Activated T-cell treated with anti-CD3 and anti-CD28 coated beads for 1 hour (primary cell): ENCODE data around the gene ZNFX1.

Source experiments
- DNase-seq: peaks from one replicate; pipeline ENCODE4 v3.0.0-alpha.2; 2020; ENCODE audit warnings: low read depth

The ZNFX1 gene

DNA sequence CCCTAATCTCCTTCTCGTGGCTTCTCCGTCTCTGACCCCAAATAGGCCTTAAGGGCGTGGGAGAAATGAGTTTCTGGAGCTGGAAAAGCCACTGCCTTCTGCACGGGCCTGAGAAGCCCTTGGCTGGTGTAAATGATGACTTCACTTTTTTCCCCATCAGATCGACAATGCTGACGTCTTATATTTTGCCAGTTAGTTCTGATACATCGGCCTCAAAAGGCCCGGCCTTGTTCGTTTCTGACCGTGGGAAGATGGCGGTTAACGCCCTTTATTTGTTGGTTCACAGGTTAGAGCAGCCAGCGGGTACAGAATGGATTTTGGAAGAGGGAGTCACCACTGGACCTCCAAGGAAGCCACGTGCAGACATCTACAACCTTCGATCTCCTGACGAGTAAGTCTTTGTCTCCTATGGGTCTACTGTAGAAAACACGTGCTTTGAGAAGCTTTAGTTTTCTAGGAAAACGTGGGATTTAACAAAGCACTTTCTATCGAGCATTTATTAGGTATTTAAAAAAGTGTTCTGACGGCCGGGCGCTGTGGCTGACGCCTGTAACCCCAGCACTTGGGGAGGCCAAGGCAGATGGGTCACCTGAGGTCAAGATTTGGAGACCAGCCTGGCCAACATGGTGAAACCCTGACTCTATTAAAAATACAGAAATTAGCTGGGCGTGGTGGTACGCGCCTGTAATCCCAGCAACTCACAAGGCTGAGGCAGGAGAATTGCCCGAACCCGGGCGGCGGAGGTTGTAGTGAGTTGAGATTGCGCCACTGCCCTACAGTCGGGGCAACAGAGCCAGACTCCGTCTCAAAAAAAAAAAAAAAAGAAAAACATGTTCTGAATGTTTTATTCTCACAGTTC, 1.2 kb upstream of the ZNFX1 start:
- DNase-seq = no peak

DNA sequence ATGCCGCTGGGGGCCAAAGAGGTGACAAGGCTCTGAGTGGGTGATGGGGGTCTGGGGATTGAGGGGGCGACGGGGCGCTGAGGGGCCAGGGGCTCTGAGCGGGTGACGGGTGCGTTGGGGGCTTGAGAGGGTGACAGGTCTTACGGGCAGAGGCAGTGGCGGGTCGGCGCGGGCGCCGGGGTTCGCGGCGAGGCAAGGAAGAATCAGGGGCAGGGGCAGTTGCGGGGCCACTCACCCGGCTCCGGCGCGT, 146 bp downstream of the ZNFX1 start:
- DNase-seq = no peak

DNA sequence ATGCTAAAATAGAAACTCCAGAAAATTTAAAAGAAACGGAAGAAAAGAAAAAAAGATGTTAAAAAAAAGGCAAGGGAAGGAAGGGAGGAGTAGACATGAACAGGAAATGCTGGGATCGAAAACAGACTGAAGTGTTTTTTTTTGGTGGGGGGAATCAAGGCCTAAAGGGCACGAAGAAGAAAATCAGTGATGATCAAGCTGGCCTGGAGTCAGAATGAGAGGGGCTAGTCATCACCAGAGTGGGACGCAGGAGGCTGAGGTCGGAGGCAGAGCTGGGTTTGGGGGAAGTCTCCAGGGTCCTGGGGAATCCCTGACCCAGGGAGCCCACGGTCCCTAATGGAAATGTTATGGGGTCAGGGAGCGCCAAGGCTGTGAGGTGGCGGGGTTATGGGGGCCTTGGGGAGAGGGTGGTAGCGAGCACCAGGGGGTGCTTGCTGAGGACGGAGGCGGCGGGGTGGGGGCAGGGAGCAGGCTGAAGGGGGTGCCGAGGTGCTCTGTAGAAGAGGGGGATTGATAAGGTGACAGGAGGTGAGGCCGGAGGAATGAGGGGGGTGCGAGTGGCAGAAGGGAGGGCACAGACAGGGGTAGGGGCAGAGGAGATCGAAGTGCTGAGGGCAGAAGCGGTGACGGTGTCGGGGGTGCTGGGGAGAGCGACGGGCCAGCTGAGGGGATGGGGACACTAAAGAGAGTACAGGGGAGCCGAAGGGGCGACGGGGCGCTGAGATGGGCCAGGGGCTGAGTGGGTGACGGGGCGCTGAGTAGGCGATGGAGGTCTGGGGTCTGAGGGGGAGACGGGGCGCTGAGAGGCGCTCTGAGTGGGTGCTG, 684 bp downstream of the ZNFX1 start:
- DNase-seq = peak; percentile 23

DNA sequence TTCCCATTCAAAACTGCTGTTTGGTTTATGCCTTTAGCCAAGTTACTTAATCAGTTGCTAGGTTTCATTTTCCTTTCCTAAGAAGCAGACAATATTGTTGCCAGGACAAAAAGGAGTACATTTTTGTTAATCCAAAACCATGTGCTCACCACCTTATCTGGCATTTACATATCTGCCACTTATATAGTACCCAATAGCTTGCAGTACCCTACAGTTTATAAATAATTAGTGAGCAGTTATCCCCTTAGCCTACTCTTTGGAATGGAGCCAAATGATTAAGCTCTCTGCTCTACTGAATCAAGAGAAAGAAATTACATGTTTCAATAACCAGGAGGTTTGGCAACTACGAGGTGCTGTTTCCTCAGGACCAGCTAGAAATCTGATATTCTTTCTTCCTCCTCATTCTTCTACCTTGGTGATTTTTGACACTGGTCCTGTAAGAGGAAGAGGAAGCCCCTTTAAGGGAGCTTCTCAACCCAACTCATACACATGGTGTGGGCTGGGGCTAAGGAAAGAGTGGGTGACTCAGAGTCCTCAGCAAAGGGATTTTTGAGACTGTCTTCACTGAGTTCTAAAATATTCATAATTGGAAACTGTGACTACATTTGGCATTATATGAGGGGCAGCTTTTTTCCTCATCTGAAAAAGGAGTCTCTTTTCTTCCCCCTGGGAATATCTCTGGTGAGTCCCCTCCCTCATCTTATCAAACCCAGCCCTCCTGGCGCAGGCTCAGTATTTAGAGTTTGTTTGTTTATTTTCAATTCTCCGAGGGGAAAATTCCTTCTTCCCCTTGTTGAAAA, 1.5 kb downstream of the ZNFX1 start:
- peak; percentile 25 for DNase-seq

DNA sequence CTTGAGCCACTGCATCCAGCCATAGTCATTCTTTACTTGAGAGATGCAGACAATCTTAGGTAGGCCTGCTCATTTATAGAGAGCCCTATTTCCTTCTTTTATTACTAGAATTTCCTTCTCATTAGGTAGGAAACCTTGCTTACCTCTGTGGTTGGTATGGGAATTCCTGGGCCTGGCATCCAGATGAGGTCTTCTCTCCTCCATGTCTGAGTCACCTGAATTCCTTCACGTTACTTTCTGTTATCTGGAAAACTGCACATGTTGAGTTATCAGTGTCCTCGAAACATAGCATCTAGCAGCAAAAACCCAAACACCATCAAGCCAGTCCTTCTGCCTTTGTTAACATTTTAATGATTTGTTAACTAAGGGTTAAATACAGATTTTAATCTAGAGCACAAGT, 2.2 kb downstream of the ZNFX1 start:
- DNase-seq = no peak

DNA sequence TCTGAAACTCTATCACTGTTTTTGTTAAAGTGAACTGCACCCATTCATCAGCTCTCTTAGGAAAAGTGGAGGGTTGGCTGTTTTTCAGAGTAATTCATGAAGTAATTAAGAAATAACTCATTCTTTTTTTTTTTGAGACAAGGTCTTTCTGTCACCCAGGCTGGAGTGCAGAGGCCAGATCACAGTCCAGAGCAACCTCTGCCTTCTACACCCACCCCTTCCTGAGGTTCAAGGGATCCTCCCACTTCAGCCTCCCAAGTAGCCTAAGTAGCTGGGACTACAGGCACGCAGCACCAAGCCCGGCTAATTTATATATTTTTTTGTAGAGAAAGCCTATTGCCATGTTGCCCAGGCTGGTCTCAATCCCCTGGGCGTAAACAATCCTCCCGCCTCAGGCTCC, 2.6 kb downstream of the ZNFX1 start:
- no peak for DNase-seq

DNA sequence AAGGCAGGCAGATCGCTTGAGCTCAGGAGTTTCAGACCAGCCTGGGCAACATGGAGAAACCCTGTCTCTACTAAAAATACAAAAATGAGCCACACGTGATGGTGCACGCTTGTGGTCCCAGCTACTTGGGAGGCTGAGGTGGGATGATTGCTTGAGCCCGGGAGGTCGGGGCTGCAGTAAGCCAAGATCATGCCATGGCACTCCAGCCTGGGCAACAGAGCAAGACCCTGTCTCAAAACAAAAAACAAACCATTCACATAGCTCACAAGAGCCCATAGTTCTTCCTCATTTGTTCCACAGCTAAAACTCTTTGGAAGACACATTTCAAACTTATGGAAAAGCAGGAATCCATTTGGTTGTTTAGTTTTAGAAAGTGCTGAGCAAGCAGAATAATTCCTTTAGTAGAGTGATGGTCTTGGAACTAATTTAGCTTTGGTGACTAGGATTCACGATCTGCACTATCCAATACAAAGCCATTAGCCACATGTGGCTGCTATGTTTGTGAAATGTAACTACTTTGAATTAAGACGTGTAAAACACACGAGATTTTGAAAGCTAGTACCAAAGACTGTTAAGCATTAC, 4.1 kb downstream of the ZNFX1 start:
- DNase-seq = no peak

DNA sequence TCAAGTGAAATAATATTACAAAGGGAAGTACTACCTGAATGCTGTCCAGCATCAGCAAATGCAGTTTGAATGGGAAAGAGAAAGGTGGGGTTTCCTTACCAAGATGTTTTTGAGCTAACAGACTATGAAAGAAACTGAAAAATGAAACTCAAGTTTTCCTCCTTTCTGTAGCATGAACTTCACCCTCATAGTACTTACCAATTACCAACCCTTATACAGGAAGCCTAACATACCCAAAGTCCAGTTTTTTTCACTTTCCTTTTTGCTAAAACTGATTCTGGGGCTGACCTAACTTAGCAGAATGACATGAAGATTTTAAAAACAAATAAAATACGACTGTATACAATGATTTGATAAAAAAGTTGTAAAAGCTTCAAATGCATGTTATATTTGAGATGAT, 5.2 kb downstream of the ZNFX1 start:
- no peak for DNase-seq

DNA sequence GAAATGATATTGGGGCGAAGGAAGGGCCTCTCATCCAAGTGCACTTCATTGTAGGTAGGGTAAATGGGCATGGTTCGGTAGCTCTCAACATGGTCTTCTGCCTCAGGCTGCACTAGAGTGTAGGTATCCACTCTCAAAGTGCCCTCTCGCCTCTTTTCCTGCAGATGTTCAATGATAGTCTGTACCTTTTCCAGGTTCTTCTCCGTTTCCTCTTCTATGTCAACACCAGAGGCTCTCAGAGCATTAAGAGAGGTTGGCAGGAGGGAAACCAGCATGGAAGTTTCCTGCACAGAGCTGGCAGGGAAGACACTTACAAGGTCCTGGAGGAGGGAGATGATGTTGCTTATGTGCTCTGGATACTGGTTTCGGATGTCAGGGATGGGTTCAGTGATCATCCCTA, 7.1 kb downstream of the ZNFX1 start:
- DNase-seq = no peak

DNA sequence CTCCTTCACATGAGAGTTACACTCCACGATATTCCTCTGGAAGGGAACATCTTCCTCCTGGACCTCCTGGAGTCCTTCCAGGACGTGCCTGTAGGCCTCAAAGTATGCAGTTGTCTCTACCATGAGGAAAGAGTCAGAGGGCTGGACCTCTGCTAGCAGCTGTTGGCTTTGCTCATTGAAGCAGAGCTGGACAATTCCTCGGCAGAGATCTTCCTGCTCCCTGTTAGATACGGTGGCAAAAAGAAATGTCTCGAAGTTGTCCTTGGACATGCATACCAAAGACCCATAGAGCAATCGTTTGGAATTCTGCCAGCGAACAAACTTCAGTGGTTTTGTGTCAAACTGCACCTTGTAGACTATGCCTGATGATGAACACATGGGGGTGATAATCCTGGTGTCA, 7.7 kb downstream of the ZNFX1 start:
- DNase-seq = no peak

DNA sequence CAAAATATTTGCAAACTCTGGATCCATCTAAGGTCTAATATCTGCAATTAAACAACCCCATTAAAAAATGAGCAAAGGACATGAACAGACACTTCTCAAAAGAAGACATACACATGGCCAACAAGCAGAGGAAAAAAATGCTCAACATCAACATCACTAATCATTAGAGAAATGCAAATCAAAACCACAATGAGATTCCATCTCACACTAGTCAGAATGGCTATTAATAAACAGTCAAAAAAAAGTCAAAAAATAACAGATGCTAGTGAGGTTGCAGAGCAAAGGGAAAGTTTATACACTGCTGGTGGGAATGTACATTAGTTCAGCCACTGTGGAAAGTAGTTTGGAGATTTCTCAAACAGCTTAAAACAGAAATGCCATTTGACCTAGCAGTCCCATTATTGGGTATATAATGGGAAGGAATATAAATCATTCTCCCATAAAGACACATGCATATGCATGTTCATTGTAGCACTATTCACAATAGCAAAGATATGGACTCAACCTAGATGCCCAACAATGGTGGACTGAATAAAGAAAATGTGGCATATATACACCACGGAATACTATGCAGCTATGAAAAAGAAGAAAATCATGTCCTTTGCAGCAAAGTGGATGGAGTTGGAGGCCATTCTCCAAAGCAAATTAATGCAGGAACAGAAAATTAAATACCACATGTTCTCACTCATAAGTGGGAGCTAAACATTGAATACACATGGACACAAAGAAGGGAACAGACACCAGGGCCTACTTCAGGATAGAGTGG, 9.1 kb downstream of the ZNFX1 start:
- no peak for DNase-seq

DNA sequence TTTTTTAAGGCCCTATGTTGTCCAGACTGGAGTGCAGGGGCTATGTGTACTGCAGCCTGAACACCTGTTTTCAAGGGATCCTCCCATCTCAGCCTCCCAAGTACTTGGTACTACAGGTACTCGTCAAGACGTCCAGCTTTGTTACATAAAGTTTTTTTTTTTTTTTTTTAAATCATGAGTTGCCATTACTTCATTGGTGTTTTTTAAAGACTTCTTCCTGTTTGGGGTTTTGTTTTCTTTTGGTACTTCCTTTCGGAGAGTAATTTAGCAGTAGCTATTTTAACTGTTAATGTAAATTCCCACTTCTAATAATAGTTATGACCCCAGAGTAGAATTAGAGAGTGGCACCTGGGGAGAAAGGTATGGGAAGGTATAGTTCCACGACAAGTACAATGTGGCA, 10.5 kb downstream of the ZNFX1 start:
- DNase-seq = no peak

DNA sequence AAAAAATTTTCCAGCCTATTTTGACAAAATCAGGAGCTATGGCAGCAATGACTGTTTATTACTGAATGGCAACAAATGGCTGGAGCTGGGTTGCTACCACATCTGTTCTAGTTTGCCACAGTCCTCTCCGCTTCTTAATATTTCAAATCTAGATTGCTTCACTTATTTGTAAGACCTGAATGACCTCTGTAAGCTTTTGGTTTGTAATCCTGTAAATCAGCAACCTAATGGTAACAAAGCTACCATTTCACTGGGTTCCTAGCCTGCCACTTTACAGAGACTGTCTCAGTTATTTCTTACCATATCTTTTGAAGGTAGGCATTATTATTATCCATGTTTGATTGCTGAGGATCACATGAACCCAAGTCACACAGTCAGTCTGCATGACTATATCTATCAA, 15.4 kb downstream of the ZNFX1 start:
- DNase-seq = no peak

DNA sequence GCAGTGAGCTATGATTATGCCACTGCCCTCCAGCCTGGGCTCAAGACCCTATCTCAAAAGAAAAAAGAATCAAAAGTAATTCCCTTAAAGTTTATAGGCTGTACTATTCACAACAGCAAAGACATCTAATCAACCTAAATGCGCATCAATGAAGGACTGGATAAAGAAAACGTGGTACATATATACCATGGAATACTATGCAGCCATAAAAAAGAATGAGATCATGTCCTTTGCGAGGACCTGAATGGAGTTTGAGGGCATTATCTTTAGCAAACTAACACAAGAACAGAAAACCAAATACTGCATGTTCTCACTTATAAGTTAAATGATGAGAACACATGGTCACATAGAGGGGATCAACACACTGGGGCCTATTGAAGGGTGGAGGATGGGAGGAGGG, 16.7 kb downstream of the ZNFX1 start:
- DNase-seq = no peak

DNA sequence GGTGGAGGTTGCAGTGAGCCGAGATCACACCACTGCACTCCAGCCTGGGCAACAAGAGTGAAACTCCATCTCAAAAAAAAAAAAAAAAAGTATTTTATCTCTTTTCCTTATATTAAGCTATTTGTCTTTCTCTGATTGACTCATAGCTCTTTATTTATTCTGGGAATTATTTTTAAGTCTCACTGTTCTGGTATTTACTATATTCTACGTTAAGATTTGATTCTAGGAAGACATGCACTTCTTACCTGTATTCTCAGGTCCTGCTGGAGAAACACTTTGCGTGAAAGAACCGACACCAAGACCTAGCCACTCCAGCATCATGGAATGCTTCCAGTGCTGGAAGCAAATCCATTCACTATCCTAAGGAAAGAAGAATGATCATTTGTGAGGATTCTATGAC, 17.6 kb downstream of the ZNFX1 start:
- DNase-seq = no peak

DNA sequence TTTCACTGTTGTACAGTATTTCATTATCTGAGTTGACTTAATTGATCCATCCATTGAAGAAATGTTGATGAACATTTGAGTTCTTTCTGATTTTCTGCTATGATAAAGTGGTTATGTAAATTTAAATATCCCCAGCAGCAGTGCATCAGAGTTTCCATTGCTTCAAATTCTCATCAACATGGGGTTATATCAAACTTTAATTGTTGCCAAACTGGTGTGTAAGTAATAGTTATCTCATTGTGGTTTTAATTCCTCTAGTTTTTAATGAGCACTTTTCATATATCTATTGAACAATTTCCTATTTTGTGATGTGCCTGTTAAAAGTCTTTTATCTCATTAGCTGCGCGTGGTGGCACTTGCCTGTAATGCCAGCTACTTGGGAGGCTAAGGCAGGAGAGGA, 18.1 kb downstream of the ZNFX1 start:
- no peak for DNase-seq

DNA sequence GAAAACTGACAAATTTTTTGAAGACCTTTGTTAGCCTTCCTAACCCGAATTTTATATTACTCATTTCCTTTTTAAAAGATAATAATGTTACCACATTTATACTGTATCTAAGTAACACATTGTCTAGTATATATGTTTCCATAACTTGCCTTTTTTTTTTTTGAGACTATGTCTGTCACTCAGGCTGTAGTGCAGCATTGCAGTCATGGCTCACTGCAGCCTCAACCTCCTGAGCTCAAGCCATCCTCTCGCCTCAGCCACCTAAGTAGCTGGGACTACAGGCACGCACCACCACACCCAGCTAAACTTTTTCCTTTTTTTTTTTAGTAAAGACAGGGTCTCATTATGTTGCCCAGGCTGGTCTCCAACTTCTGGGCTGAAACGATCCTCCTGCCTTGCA, 18.6 kb downstream of the ZNFX1 start:
- no peak for DNase-seq

DNA sequence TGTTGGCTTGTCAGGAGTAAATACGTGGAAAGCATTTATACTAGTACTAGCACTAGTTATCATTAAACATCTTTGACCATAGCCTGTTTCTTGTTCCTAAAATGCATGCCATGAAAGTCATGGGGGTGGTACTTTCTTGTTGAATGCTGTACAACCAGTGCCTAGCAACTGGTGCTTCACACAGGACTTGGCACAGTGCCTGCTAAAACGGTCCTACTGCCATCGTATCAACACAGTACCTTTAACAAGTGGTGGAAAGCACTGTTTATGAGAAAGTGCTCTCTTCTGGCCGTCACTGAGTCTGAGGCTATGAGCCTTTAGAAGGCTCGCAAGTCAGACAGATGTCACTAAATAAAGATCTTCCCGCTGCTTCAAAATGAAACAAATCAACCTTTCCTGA, 21.6 kb downstream of the ZNFX1 start:
- DNase-seq = no peak

DNA sequence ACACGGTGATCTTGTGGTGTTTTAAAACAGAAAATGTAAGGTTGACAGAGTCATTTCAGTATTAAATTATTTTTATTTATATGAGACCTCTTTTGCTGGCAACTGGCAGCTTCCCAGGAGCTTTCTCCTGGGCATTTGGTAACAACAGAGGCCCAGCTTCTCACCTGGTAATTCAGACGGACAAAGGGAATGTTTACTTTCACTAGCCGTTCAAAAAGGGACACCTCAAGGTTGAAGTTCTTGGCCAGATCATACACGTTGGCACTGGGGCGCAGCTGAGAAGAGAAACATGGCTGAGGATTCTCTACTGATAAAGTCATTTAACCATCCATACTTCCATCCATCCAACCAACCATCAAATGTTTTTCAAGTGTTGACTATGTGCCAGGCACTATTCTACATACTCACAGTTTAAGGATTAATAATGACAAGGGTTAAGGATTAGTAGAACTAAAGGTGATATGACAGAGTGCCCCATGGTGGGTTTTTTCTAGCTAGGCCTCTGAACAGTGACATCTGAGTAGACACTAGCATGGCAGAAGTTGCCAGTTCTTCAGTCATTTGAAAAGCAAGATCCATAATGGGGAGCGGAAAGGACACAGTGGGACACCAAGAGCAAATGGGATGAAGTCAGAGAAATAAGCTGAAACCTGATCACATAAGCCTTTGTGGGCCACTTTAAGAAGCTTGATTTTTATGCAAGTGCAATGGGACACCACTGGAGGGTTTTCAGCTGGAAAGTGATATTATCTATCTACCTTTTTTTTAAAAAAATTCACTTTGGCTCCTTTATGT, 25.1 kb downstream of the ZNFX1 start:
- no peak for DNase-seq

DNA sequence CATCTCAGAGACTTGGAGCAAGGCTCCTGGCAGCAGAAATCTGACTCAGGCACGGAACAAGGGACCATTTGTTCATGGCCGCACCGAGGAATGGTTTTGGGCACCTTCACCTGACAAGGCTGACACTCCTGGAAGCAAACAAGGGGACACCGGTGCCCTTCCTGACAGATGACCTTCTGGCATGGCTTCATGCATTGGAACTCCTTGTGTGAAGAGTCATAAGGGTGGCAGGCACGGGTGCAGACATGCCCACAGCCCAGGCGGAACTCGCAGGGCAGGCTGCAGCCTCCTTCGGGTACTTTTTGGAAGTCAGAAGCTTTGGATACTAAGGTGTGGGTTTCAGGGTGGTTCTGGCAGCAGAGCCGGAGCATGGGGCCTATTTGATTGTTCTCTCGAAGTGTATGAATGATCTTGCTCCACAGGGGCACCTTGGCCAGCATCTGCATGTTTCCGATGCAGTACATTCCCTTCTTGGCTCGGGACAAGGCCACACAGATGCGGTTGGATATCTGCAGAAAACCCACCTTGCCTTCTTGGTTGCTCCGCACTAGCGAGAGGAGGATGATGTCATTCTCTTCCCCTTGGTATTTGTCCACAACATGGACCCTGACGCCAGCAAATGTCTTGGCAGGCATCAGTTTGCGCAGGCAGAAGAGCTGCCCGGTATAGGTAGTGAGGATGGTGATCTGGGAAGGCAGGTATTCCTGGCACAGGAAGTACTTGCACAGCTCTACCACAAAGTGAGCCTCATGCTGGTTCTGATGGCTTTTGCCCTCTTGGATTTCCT, 28.8 kb downstream of the ZNFX1 start:
- DNase-seq = no peak
